H9 (cell line): Measurements from ENCODE around the gene WDR88. TPM values are rescaled to one million over a fixed set of nuclear protein-coding genes. Genes with fewer than 3 reads are reported as not detected.
A peak's percentile ranks its signal among the peaks of the same experiment; 100 is the strongest.

Experiments used
- DNase-seq: peaks from one replicate; pipeline ENCODE4 v3.0.0-alpha.2; 2017
- H2AFZ ChIP-seq: one replicate; pipeline ENCODE4 v1.6.1; 2013; ENCODE audit warnings: mild to moderate bottlenecking, low read length, control low read depth, moderate library complexity
- H2AK5ac ChIP-seq: 2 replicates; pipeline ENCODE4 v1.6.1; 2013; ENCODE audit warnings: low read length, control low read depth, mixed read lengths; ENCODE audit not compliant: insufficient read length
- H2BK120ac ChIP-seq: one replicate; pipeline ENCODE4 v1.6.1; 2013; ENCODE audit warnings: low read depth, mild to moderate bottlenecking, low read length, control low read depth, inconsistent platforms; ENCODE audit not compliant: poor library complexity, severe bottlenecking
- H2BK12ac ChIP-seq: 2 replicates; pipeline ENCODE4 v1.6.1; 2013; ENCODE audit warnings: low read length, control low read depth, mixed read lengths, low read depth; ENCODE audit not compliant: insufficient read length
- H2BK15ac ChIP-seq: 2 replicates; pipeline ENCODE4 v1.6.1; 2013; ENCODE audit warnings: low read depth, low read length, control low read depth
- H2BK20ac ChIP-seq: one replicate; pipeline ENCODE4 v1.6.1; 2013; ENCODE audit warnings: low read depth, mild to moderate bottlenecking, low read length, control low read depth, inconsistent platforms; ENCODE audit not compliant: poor library complexity, severe bottlenecking
- H2BK5ac ChIP-seq: 2 replicates; pipeline ENCODE4 v1.6.1; 2013; ENCODE audit warnings: low read length, control low read depth, mixed read lengths; ENCODE audit not compliant: insufficient read length
- H3K14ac ChIP-seq: 2 replicates; pipeline ENCODE4 v1.6.1; 2013; ENCODE audit warnings: low read length, control low read depth; ENCODE audit not compliant: insufficient read depth
- H3K18ac ChIP-seq: 2 replicates; pipeline ENCODE4 v1.6.1; 2013; ENCODE audit warnings: low read depth, mild to moderate bottlenecking, mixed read lengths, low read length, control low read depth; ENCODE audit not compliant: insufficient read length
- H3K23ac ChIP-seq: 2 replicates; pipeline ENCODE4 v1.6.1; 2013; ENCODE audit warnings: low read length, control low read depth, mixed read lengths, low read depth; ENCODE audit not compliant: insufficient read length
- H3K23me2 ChIP-seq: 2 replicates; pipeline ENCODE4 v1.6.1; 2013; ENCODE audit warnings: low read depth, mild to moderate bottlenecking, mixed read lengths, low read length, control low read depth; ENCODE audit not compliant: insufficient read length, poor library complexity, severe bottlenecking
- H3K27ac ChIP-seq: 2 replicates; pipeline ENCODE4 v1.5.1; 2013; ENCODE audit warnings: low read length, control low read depth, mixed read lengths, low read depth; ENCODE audit not compliant: insufficient read length
- H3K27me3 ChIP-seq: 2 replicates; pipeline ENCODE4 v1.6.1; 2013; ENCODE audit warnings: low read length, control low read depth, inconsistent platforms; ENCODE audit not compliant: insufficient read depth
- H3K4ac ChIP-seq: 2 replicates; pipeline ENCODE4 v1.6.1; 2013; ENCODE audit warnings: low read depth, mild to moderate bottlenecking, control low read depth, inconsistent platforms, low read length, moderate library complexity
- H3K4me1 ChIP-seq: 2 replicates; pipeline ENCODE4 v1.6.1; 2013; ENCODE audit warnings: low read length, control low read depth, inconsistent platforms; ENCODE audit not compliant: insufficient read depth
- H3K4me2 ChIP-seq: 2 replicates; pipeline ENCODE4 v1.6.1; 2013; ENCODE audit warnings: low read length, control low read depth, mixed read lengths; ENCODE audit not compliant: insufficient read length, insufficient read depth
- H3K56ac ChIP-seq: 2 replicates; pipeline ENCODE4 v1.6.1; 2013; ENCODE audit warnings: low read depth, mild to moderate bottlenecking, mixed read lengths, low read length, control low read depth; ENCODE audit not compliant: insufficient read length
- H3K79me1 ChIP-seq: 2 replicates; pipeline ENCODE4 v1.6.1; 2013; ENCODE audit warnings: low read depth, mild to moderate bottlenecking, moderate library complexity, low read length, control low read depth, inconsistent platforms; ENCODE audit not compliant: insufficient read depth, poor library complexity, severe bottlenecking
- H3K79me2 ChIP-seq: 2 replicates; pipeline ENCODE4 v1.6.1; 2013; ENCODE audit warnings: low read length, control low read depth, inconsistent platforms; ENCODE audit not compliant: insufficient read depth
- H3K9ac ChIP-seq: 2 replicates; pipeline ENCODE4 v1.6.1; 2013; ENCODE audit warnings: low read length, control low read depth, mixed read lengths; ENCODE audit not compliant: insufficient read length; ENCODE audit errors: extremely low read depth
- H3K9me3 ChIP-seq: one replicate; pipeline ENCODE4 v1.6.1; 2013; ENCODE audit warnings: low read depth, low read length, inconsistent platforms; ENCODE audit not compliant: control insufficient read depth
- H3T11ph ChIP-seq: one replicate; pipeline ENCODE4 v1.6.1; 2013; ENCODE audit warnings: mild to moderate bottlenecking, low read length, control low read depth, inconsistent platforms
- H4K20me1 ChIP-seq: one replicate; pipeline ENCODE4 v1.6.1; 2013; ENCODE audit not compliant: control insufficient read depth, insufficient read length, insufficient read depth
- H4K5ac ChIP-seq: 2 replicates; pipeline ENCODE4 v1.6.1; 2013; ENCODE audit warnings: low read depth, mild to moderate bottlenecking, mixed read lengths, low read length, control low read depth; ENCODE audit not compliant: insufficient read length
- H4K8ac ChIP-seq: replicated peaks from 2 replicates; pipeline ENCODE4 v1.6.1; 2013; ENCODE audit warnings: low read length, control low read depth, mixed read lengths, low read depth; ENCODE audit not compliant: insufficient read length
- H4K91ac ChIP-seq: 2 replicates; pipeline ENCODE4 v1.6.1; 2013; ENCODE audit warnings: low read depth, mild to moderate bottlenecking, moderate library complexity, mixed read lengths, low read length, control low read depth; ENCODE audit not compliant: insufficient read length
- H3K27ac Mint-ChIP-seq, 3 experiments: 2 replicates in 2 of 3; 3 replicates in 1 of 3; pipeline ENCODE4 v1.8.0; 2020 to 2021; ENCODE audit warnings: mixed read lengths in 3 of 3, mild to moderate bottlenecking in 1 of 3, moderate library complexity in 1 of 3
- H3K27me3 Mint-ChIP-seq: 2 replicates; pipeline ENCODE4 v1.8.0; 2021; ENCODE audit warnings: low read depth, mild to moderate bottlenecking, moderate library complexity, mixed read lengths
- H3K36me3 Mint-ChIP-seq, 3 experiments: 2 replicates in 2 of 3; 3 replicates in 1 of 3; pipeline ENCODE4 v1.8.0; 2020 to 2021; ENCODE audit warnings: low read depth in 3 of 3, mixed read lengths in 3 of 3; ENCODE audit not compliant: insufficient read depth in 1 of 3
- H3K4me1 Mint-ChIP-seq, 2 experiments: 2 replicates each; pipeline ENCODE4 v1.8.0; 2020; ENCODE audit warnings: mixed read lengths in 2 of 2
- H3K4me3 Mint-ChIP-seq, 2 experiments: 2 replicates in 1 of 2; 3 replicates in 1 of 2; pipeline ENCODE4 v1.8.0; 2020 to 2021; ENCODE audit warnings: mild to moderate bottlenecking in 2 of 2, mixed read lengths in 2 of 2, moderate library complexity in 1 of 2
- H3K9me3 Mint-ChIP-seq, 2 experiments: 2 replicates in 1 of 2; 3 replicates in 1 of 2; pipeline ENCODE4 v1.8.0; 2020; ENCODE audit warnings: mild to moderate bottlenecking in 2 of 2, mixed read lengths in 2 of 2, moderate library complexity in 1 of 2
- WGBS: extraction: QIAGEN DNeasy Blood & Tissue Kit; methylation state at CpG from one replicate; pipeline ENCODE4 v1.1.7; 2013; ENCODE audit warnings: missing lambda C conversion rate, low lambda C conversion rate, mixed read lengths; ENCODE audit not compliant: insufficient read length; ENCODE audit errors: extremely low coverage; 5-methylcytosine and 5-hydroxymethylcytosine counted together
- total RNA-seq: library from RNA; stranded (reverse); gene quantifications from 2 replicates; pipeline ENCODE4 v1.2.1, GENCODE V29; 2021
- TF ChIP-seq, protein P1 (sequence below): fragments of 200-600 bp; sonication (generic); conservative IDR thresholded peaks from 3 replicates; pipeline ENCODE4 v1.8.0; 2021; ENCODE audit warnings: antibody characterized with exemption, mild to moderate bottlenecking

Gene WDR88
- total RNA-seq, 1 experiment from 2014 or later = not detected

DNA sequence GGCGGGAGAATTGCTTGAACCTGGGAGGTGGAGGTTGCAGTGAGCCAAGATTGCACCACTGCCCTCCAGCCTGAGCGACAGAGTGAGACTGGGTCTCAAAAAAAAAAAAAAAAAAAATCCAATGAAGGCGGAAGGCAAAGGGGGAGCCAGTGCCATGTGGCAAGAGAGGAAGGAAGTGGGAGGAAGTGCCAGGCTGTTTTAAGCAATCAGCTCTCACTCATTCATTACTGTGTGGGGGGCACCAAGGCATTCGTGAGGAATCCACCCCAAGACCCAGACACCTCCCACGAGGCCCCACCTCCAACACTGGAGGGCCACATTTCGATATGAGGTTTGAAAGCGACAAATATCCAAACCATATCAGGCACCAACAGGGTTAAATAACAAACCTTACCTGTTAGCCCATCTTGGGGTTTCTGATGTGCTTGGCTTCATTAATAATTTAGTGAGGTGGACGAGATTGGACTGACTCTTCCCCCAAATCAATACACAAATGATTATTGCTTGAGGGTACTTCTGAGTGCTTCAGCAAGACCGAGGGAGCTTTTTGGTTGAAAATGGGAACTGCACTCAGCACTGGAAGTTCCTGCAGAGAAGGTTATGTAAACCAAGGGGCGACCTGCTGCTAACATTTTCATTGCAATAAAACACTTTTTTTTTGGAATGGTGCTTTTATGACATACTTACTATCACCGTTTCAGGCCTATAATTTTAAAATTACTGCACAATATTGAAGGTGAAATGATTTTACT is 54.7 kb downstream of the WDR88 start:
- no peak overlapping the region for H3K4ac ChIP-seq
- H3K4me3 Mint-ChIP-seq = peak overlapping the region in 1 of 2 experiments; percentile 69; a peak in 3 of 5 replicates

More for the DNA sequence above, 54.7 kb downstream of the WDR88 start:
- Histone ChIP-seq H4K91ac (no peak overlapping the region), H3K14ac (no peak overlapping the region), H3K27ac (no peak overlapping the region), H3K23me2 (no peaks in the 10 kb centered on the region), H2BK120ac (no peak overlapping the region), H2BK20ac (no peak overlapping the region), H3K27me3 (no peaks in the 10 kb centered on the region), H3K9ac (no peak overlapping the region), H3K79me1 (no peaks in the 10 kb centered on the region), H3K56ac (no peak overlapping the region), H3K4me1 (no peaks in the 10 kb centered on the region), H3K18ac (no peak overlapping the region), H3K79me2 (no peaks in the 10 kb centered on the region), H4K8ac (no peak overlapping the region), H4K5ac (no peak overlapping the region), H2AK5ac (no peak overlapping the region), H2BK12ac (no peak overlapping the region), H2BK15ac (no peak overlapping the region), H3K23ac (no peak overlapping the region), H2BK5ac (no peak overlapping the region), H4K20me1 (no peaks in the 10 kb centered on the region), H3K4me2 (no peak overlapping the region), H3K9me3 (no peaks in the 10 kb centered on the region), H3T11ph (no peak overlapping the region), H2AFZ (no peak overlapping the region)
- H3K9me3 Mint-ChIP-seq = no peaks in the 10 kb centered on the region; a peak in 2 of 5 replicates
- DNase-seq = no peak
- no peaks in the 10 kb centered on the region for H3K36me3 Mint-ChIP-seq
- TF ChIP-seq, protein P1, sequence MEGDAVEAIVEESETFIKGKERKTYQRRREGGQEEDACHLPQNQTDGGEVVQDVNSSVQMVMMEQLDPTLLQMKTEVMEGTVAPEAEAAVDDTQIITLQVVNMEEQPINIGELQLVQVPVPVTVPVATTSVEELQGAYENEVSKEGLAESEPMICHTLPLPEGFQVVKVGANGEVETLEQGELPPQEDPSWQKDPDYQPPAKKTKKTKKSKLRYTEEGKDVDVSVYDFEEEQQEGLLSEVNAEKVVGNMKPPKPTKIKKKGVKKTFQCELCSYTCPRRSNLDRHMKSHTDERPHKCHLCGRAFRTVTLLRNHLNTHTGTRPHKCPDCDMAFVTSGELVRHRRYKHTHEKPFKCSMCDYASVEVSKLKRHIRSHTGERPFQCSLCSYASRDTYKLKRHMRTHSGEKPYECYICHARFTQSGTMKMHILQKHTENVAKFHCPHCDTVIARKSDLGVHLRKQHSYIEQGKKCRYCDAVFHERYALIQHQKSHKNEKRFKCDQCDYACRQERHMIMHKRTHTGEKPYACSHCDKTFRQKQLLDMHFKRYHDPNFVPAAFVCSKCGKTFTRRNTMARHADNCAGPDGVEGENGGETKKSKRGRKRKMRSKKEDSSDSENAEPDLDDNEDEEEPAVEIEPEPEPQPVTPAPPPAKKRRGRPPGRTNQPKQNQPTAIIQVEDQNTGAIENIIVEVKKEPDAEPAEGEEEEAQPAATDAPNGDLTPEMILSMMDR = no peak
- H3K4me1 Mint-ChIP-seq = peaks cover 11% of the 10 kb centered on the region in 2 experiments
- H3K27ac Mint-ChIP-seq = no peak overlapping the region
- no CpG with 5 or more reads among the region's 11 CpGs for WGBS
- peaks cover 17% of the 10 kb centered on the region for H3K27me3 Mint-ChIP-seq
